ENCODE results near the gene MCCC2. TPM values are rescaled to one million over a fixed set of nuclear protein-coding genes. Genes with fewer than 3 reads are reported as not detected.
A peak's percentile ranks its signal among the peaks of the same experiment; 100 is the strongest.

MCCC2 gene
- polyA plus RNA-seq, 1 donor (not counting 4 experiments of a cell fraction or from before 2014, with no cell fraction given) = 52.5 TPM

GRCh38 chr5:71587766-71588532 is 809 bp downstream of the MCCC2 start:
- DNase-seq (ENCODE audit: low read depth, low spot score) (no peak), FAIRE-seq (no peak)
- Histone ChIP-seq H3K27me3 (ENCODE audit: control insufficient read depth, extremely low read depth, insufficient read depth, low read length) (no peaks in the 10 kb centered on the region), H3K9ac (ENCODE audit: control insufficient read depth, extremely low read depth, insufficient read depth, low read length) (peak overlapping the region; percentile 94), H3K4me1 (ENCODE audit: control insufficient read depth, extremely low read depth, insufficient read depth, low read length) (peaks cover 17% of the 10 kb centered on the region), H3K27ac (ENCODE audit: control insufficient read depth, insufficient read depth, low read length) (peak overlapping the region; percentile 93), H3K36me3 (ENCODE audit: control insufficient read depth in 2 of 2, extremely low read depth in 1 of 2, insufficient read depth in 2 of 2, low read length in 2 of 2) (peaks cover 0 to 1% of the 10 kb centered on the region in 2 experiments), H3K9me3 (ENCODE audit: control insufficient read depth, low read depth, low read length) (no peaks in the 10 kb centered on the region), H3K9me1 (ENCODE audit: control insufficient read depth, extremely low read depth, insufficient read depth, low read length) (no peaks in the 10 kb centered on the region), H3K79me2 (ENCODE audit: control insufficient read depth, insufficient read depth, low read length) (peaks cover 34% of the 10 kb centered on the region), H2AFZ (ENCODE audit: control insufficient read depth, low read length) (peak overlapping the region; percentile 84), H3K4me3 (ENCODE audit: control insufficient read depth in 2 of 3, extremely low read depth in 1 of 3, insufficient read depth in 2 of 3, low read depth in 1 of 3, low read length in 3 of 3) (peak overlapping the region; percentile 82 to 96 (median 88)), H3K4me2 (ENCODE audit: control insufficient read depth, extremely low read depth, insufficient read depth, low read depth, low read length) (peak overlapping the region; percentile 99), H4K20me1 (ENCODE audit: control insufficient read depth, extremely low read depth, insufficient read depth, low read length) (no peaks in the 10 kb centered on the region)
- TF ChIP-seq, protein P1, sequence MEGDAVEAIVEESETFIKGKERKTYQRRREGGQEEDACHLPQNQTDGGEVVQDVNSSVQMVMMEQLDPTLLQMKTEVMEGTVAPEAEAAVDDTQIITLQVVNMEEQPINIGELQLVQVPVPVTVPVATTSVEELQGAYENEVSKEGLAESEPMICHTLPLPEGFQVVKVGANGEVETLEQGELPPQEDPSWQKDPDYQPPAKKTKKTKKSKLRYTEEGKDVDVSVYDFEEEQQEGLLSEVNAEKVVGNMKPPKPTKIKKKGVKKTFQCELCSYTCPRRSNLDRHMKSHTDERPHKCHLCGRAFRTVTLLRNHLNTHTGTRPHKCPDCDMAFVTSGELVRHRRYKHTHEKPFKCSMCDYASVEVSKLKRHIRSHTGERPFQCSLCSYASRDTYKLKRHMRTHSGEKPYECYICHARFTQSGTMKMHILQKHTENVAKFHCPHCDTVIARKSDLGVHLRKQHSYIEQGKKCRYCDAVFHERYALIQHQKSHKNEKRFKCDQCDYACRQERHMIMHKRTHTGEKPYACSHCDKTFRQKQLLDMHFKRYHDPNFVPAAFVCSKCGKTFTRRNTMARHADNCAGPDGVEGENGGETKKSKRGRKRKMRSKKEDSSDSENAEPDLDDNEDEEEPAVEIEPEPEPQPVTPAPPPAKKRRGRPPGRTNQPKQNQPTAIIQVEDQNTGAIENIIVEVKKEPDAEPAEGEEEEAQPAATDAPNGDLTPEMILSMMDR (optimal IDR thresholded peaks at IDR 0.05 in 1 of 3, IDR thresholded peaks at IDR 0.05 in 1 of 3, conservative IDR thresholded peaks at IDR 0.05 in 1 of 3; ENCODE audit: extremely low read depth in 1 of 3, insufficient read depth in 2 of 3, low read length in 3 of 3) = no peak
- TF ChIP-seq EZH2 (IDR thresholded peaks at IDR 0.05; ENCODE audit: low read length) = no peak
- dilution Hi-C loops (cut with MboI; ENCODE audit: extremely low pct_ligation_motif_present, low sequenced_read_pairs) = no loop called here

DNA sequence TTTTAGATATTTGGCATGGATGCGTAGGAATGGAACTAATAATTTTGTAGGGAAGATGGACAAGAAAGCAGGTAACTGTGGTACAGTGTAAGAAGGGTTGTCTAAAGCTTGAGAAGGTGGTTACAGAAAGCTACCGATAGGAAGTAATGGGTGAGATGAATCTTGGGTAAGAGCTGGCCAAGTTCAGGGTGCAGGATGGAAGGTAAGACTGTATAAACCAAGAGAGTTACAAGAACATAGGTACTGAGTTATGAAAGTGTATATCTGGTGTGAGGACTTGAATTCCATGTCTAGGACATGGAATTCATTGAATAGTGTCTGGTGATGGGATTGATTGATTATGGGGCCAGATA is 1.4 kb downstream of the MCCC2 start:
- peaks cover 17% of the 10 kb centered on the region for H3K4me1 ChIP-seq (ENCODE audit: control insufficient read depth, extremely low read depth, insufficient read depth, low read length)
- H3K27me3 ChIP-seq (ENCODE audit: control insufficient read depth, extremely low read depth, insufficient read depth, low read length) = no peaks in the 10 kb centered on the region
- H3K4me2 ChIP-seq (ENCODE audit: control insufficient read depth, extremely low read depth, insufficient read depth, low read depth, low read length) = peak overlapping the region; percentile 99
- dilution Hi-C loops (cut with MboI; ENCODE audit: extremely low pct_ligation_motif_present, low sequenced_read_pairs) = no loop called here
- H3K4me3 ChIP-seq (ENCODE audit: control insufficient read depth in 2 of 3, extremely low read depth in 1 of 3, insufficient read depth in 2 of 3, low read depth in 1 of 3, low read length in 3 of 3) = peak overlapping the region in 1 of 3 experiments; percentile 88
- no peak overlapping the region for H3K27ac ChIP-seq (ENCODE audit: control insufficient read depth, insufficient read depth, low read length)
- TF ChIP-seq, protein P1 (optimal IDR thresholded peaks at IDR 0.05 in 1 of 3, IDR thresholded peaks at IDR 0.05 in 1 of 3, conservative IDR thresholded peaks at IDR 0.05 in 1 of 3; ENCODE audit: extremely low read depth in 1 of 3, insufficient read depth in 2 of 3, low read length in 3 of 3) = no peak
- TF ChIP-seq EZH2 (IDR thresholded peaks at IDR 0.05; ENCODE audit: low read length) = no peak
- H3K9me3 ChIP-seq (ENCODE audit: control insufficient read depth, low read depth, low read length) = no peaks in the 10 kb centered on the region
- no peaks in the 10 kb centered on the region for H4K20me1 ChIP-seq (ENCODE audit: control insufficient read depth, extremely low read depth, insufficient read depth, low read length)
- no peak for FAIRE-seq
- H2AFZ ChIP-seq (ENCODE audit: control insufficient read depth, low read length) = no peak overlapping the region
- no peak overlapping the region for H3K9ac ChIP-seq (ENCODE audit: control insufficient read depth, extremely low read depth, insufficient read depth, low read length)
- no peak for DNase-seq (ENCODE audit: low read depth, low spot score)
- no peaks in the 10 kb centered on the region for H3K9me1 ChIP-seq (ENCODE audit: control insufficient read depth, extremely low read depth, insufficient read depth, low read length)
- peaks cover 34% of the 10 kb centered on the region for H3K79me2 ChIP-seq (ENCODE audit: control insufficient read depth, insufficient read depth, low read length)
- peaks cover 1 to 2% of the 10 kb centered on the region in 2 experiments for H3K36me3 ChIP-seq (ENCODE audit: control insufficient read depth in 2 of 2, extremely low read depth in 1 of 2, insufficient read depth in 2 of 2, low read length in 2 of 2)
